Measurements from ENCODE around the gene DNAH10. TPM values are rescaled to one million over a fixed set of nuclear protein-coding genes. Genes with fewer than 3 reads are reported as not detected.

Gene DNAH10
- total and polyA plus RNA-seq, 2 of the 13 experiments (the other 11 are each of a cell fraction or from before 2014, with no cell fraction given) = 0.01 to 0.02 TPM

GRCh38 chr12:123933214-123933613 lies 171.1 kb downstream of the DNAH10 start (continued):
- TF ChIP-seq ZNF800 (CRISPR knock-in tag; IDR thresholded peaks at IDR 0.05) (no peak), SNAPC5 (CRISPR knock-in tag; IDR thresholded peaks at IDR 0.05; ENCODE audit: borderline replicate concordance) (no peak), TERF1 (CRISPR knock-in tag; IDR thresholded peaks at IDR 0.05) (no peak), GFI1 (CRISPR knock-in tag; IDR thresholded peaks at IDR 0.05; ENCODE audit: borderline replicate concordance) (no peak)

GRCh38 chr12:123934016-123934620 lies 172.0 kb downstream of the DNAH10 start:
- 61% methylated on average over 9 of the region's 11 CpGs for WGBS (ENCODE audit: low lambda C conversion rate)
- BruUV-seq (replicated peaks) = no TSS peak
- TF ChIP-seq ZNF430 (CRISPR knock-in tag; IDR thresholded peaks at IDR 0.05) (no peak), ZNF747 (CRISPR knock-in tag; IDR thresholded peaks at IDR 0.05; ENCODE audit: borderline replicate concordance) (no peak), JDP2 (CRISPR knock-in tag; IDR thresholded peaks at IDR 0.05; ENCODE audit: borderline replicate concordance) (no peak), ZBTB40 (IDR thresholded peaks at IDR 0.05) (no peak), ZBTB40 (CRISPR knock-in tag; IDR thresholded peaks at IDR 0.05) (no peak), ZNF30 (CRISPR knock-in tag; IDR thresholded peaks at IDR 0.05) (no peak)

More at GRCh38 chr12:123934016-123934620, 172.0 kb downstream of the DNAH10 start:
- no peaks in the 10 kb centered on the region for H3K9me3 ChIP-seq (ENCODE audit: low read length)
- H3K36me3 ChIP-seq (replicated peaks in 1 of 2; ENCODE audit: control insufficient read depth in 1 of 2, insufficient read depth in 2 of 2, low read length in 2 of 2) = peaks cover 0 to 5% of the 10 kb centered on the region in 2 experiments; a peak in 1 of 5 replicates
- H3K27ac ChIP-seq (ENCODE audit: extremely low read length, insufficient read depth, low read length) = no peak overlapping the region
- no peak for DNase-seq (ENCODE audit: low spot score)
- no peaks in the 10 kb centered on the region for H3K4me1 ChIP-seq (ENCODE audit: insufficient read depth, low read length)
- CTCF ChIA-PET (ENCODE audit: low intra/inter-chr PET ratio, low total read pairs) = no interaction called here
- H2AFZ ChIP-seq (ENCODE audit: low read length) = no peak overlapping the region
- H3K9ac ChIP-seq (ENCODE audit: insufficient read depth, low read depth, low read length) = no peak overlapping the region
- H3K4me3 ChIP-seq (replicated peaks in 1 of 3; ENCODE audit: insufficient read depth in 1 of 3, low read depth in 2 of 3, low read length in 3 of 3) = no peak overlapping the region
- no peaks in the 10 kb centered on the region for H3K79me2 ChIP-seq (ENCODE audit: insufficient read depth, low read length)
- H3K27me3 ChIP-seq (ENCODE audit: control insufficient read depth in 1 of 2, insufficient read depth in 2 of 2, low read length in 2 of 2) = peaks cover 0 to 5% of the 10 kb centered on the region in 2 experiments; a peak in 1 of 5 replicates
- POLR2A ChIA-PET = no interaction called here
- in situ Hi-C loops (cut with HindIII; ENCODE audit: extremely low pct_ligation_motif_present, low pct_unique_long_range_greater_than_20kb) (no loop called here), intact Hi-C loops (cut with micrococcal nuclease; ENCODE audit: unreplicated experiment) (no loop called here)
- no peak for FAIRE-seq
- ATAC-seq = no peak
- no peak overlapping the region for H3K4me2 ChIP-seq (ENCODE audit: low read depth, low read length)
- H4K20me1 ChIP-seq (ENCODE audit: insufficient read depth, low read length) = no peaks in the 10 kb centered on the region
